ENCODE data around the gene TCF7L1.

The TCF7L1 gene

GRCh38 chr2:85253890-85254289 lies 120.7 kb downstream of the TCF7L1 start (continued):
- TF ChIP-seq CSRNP3 (CRISPR knock-in tag; IDR thresholded peaks at IDR 0.05) (no peak), ZNF70 (CRISPR knock-in tag; IDR thresholded peaks at IDR 0.05) (no peak), ZNF8 (CRISPR knock-in tag; IDR thresholded peaks at IDR 0.05) (no peak), ARNTL (CRISPR knock-in tag; IDR thresholded peaks at IDR 0.05; ENCODE audit: borderline replicate concordance, low read depth) (no peak), ZC3H10 (CRISPR knock-in tag; IDR thresholded peaks at IDR 0.05) (no peak), RARB (CRISPR knock-in tag; IDR thresholded peaks at IDR 0.05) (no peak), ESRRG (CRISPR knock-in tag; IDR thresholded peaks at IDR 0.05) (no peak), ZNF565 (CRISPR knock-in tag; conservative IDR thresholded peaks at IDR 0.05; ENCODE audit: low read depth) (no peak), SNAI2 (CRISPR knock-in tag; IDR thresholded peaks at IDR 0.05) (no peak), TOX (CRISPR knock-in tag; IDR thresholded peaks at IDR 0.05; ENCODE audit: borderline replicate concordance) (no peak), GLIS3 (CRISPR knock-in tag; IDR thresholded peaks at IDR 0.05) (no peak), TSHZ2 (CRISPR knock-in tag; IDR thresholded peaks at IDR 0.05) (no peak), ISL1 (CRISPR knock-in tag; IDR thresholded peaks at IDR 0.05) (no peak), ZFP3 (CRISPR knock-in tag; IDR thresholded peaks at IDR 0.05) (no peak), BACH2 (CRISPR knock-in tag; IDR thresholded peaks at IDR 0.05; ENCODE audit: borderline replicate concordance) (no peak)

GRCh38 chr2:85254540-85255300 lies 121.5 kb downstream of the TCF7L1 start:
- TF ChIP-seq ZFP3 (CRISPR knock-in tag; IDR thresholded peaks at IDR 0.05) (no peak), POU6F1 (CRISPR knock-in tag; IDR thresholded peaks at IDR 0.05; ENCODE audit: borderline replicate concordance, low read depth) (no peak), CREB5 (CRISPR knock-in tag; IDR thresholded peaks at IDR 0.05; ENCODE audit: low read depth) (no peak), ZNF70 (CRISPR knock-in tag; IDR thresholded peaks at IDR 0.05) (no peak), BACH2 (CRISPR knock-in tag; IDR thresholded peaks at IDR 0.05; ENCODE audit: borderline replicate concordance) (no peak), ZC3H10 (CRISPR knock-in tag; IDR thresholded peaks at IDR 0.05) (no peak), OSR1 (CRISPR knock-in tag; IDR thresholded peaks at IDR 0.05) (no peak), ARNTL (CRISPR knock-in tag; IDR thresholded peaks at IDR 0.05; ENCODE audit: borderline replicate concordance, low read depth) (no peak), ESRRG (CRISPR knock-in tag; IDR thresholded peaks at IDR 0.05) (no peak), TSHZ2 (CRISPR knock-in tag; IDR thresholded peaks at IDR 0.05) (no peak), CSDC2 (CRISPR knock-in tag; IDR thresholded peaks at IDR 0.05) (no peak)
- ATAC-seq: no peak

GRCh38 chr2:85255456-85255812 lies 122.2 kb downstream of the TCF7L1 start:
- TF ChIP-seq CREB5 (CRISPR knock-in tag; IDR thresholded peaks at IDR 0.05; ENCODE audit: low read depth): no peak
- ATAC-seq: no peak

Data from SK-N-SH treated with all-trans-retinoic acid at 6 μM for 48 hours (cell line).